ENCODE results near the gene SKIC2.
A peak's percentile ranks its signal among the peaks of the same experiment; 100 is the strongest.
"Not testable (repeated sequence)": the region's sequence is repeated elsewhere in the genome, so short reads cannot be mapped to it uniquely, and the experiment has no call there.

The SKIC2 gene

GRCh38 chr6:31958741-31959739 is at the start of gene SKIC2, which contains the start of gene NELFE:
Gene SKIC2 (plus strand): TSS chr6:31959175. CDS start chr6:31959193, 18 bp downstream.
Gene NELFE (minus strand): TSS chr6:31958971. CDS start chr6:31958446, 525 bp downstream.
- DNase-seq: peak; percentile 99

GRCh38 chr6:31909298-31909697 is 49.7 kb upstream of the SKIC2 start:
- not testable (repeated sequence) for DNase-seq

- DNase-seq: no peak
Measured at GRCh38 chr6:31911826-31912585, 47.0 kb upstream of the SKIC2 start.

- DNase-seq: no peak
Measured at GRCh38 chr6:31915351-31915750, 43.6 kb upstream of the SKIC2 start.

GRCh38 chr6:31915756-31916155 is 43.2 kb upstream of the SKIC2 start:
- no peak for DNase-seq

GRCh38 chr6:31918069-31918720 is 40.8 kb upstream of the SKIC2 start:
- DNase-seq: no peak

GRCh38 chr6:31919624-31920303 is 39.2 kb upstream of the SKIC2 start:
- no peak for DNase-seq

- DNase-seq: no peak
Measured at GRCh38 chr6:31920811-31921210, 38.2 kb upstream of the SKIC2 start.

- peak; percentile 34 for DNase-seq
Measured at GRCh38 chr6:31922942-31923341, 36.0 kb upstream of the SKIC2 start.

- DNase-seq: no peak
Measured at GRCh38 chr6:31927242-31927862, 31.6 kb upstream of the SKIC2 start, which contains the start of gene C2. Gene C2 (plus strand): TSS chr6:31927717. CDS start chr6:31927753, 36 bp downstream.

- DNase-seq: no peak
Measured at GRCh38 chr6:31927863-31928671, 30.9 kb upstream of the SKIC2 start.

GRCh38 chr6:31928672-31928939 is 30.4 kb upstream of the SKIC2 start:
- DNase-seq: no peak

- no peak for DNase-seq
Measured at GRCh38 chr6:31930962-31931361, 28.0 kb upstream of the SKIC2 start.

- not testable (repeated sequence) for DNase-seq
Measured at GRCh38 chr6:31932137-31932536, 26.8 kb upstream of the SKIC2 start.

- no peak for DNase-seq
Measured at GRCh38 chr6:31933537-31933936, 25.4 kb upstream of the SKIC2 start.

GRCh38 chr6:31935021-31935420 is 24.0 kb upstream of the SKIC2 start:
- no peak for DNase-seq

GRCh38 chr6:31935823-31936222 is 23.2 kb upstream of the SKIC2 start:
- no peak for DNase-seq

- DNase-seq: no peak
Measured at GRCh38 chr6:31940256-31940664, 18.7 kb upstream of the SKIC2 start.

- no peak for DNase-seq
Measured at GRCh38 chr6:31943742-31944141, 15.2 kb upstream of the SKIC2 start.

GRCh38 chr6:31945154-31945506 is 13.8 kb upstream of the SKIC2 start:
- DNase-seq: no peak
